Naive B cell (primary cell): ENCODE results near the gene MOV10. TPM values are rescaled to one million over a fixed set of nuclear protein-coding genes. Genes with fewer than 3 reads are reported as not detected.
"Not testable (repeated sequence)": the region's sequence is repeated elsewhere in the genome, so short reads cannot be mapped to it uniquely, and the experiment has no call there.

ENCODE experiments used
- ATAC-seq, 2 donors: fragments of 150-1000 bp; cut with Tn5 transposase; 2 replicates each; pipeline ENCODE4 v1.10.0; 2021; ENCODE audit warnings: low read depth in 2 of 2, mild to moderate bottlenecking in 2 of 2, moderate library complexity in 2 of 2
- DNase-seq: peaks from one replicate; pipeline ENCODE4 v3.0.0; 2022
- H3K27ac Mint-ChIP-seq, 6 donors: one replicate each; pipeline ENCODE4 v1.8.0; 2020 to 2022; ENCODE audit warnings: mild to moderate bottlenecking in 6 of 6, mixed read lengths in 6 of 6, moderate library complexity in 5 of 6, inconsistent platforms in 2 of 6
- H3K27me3 Mint-ChIP-seq, 3 donors: one replicate each; pipeline ENCODE4 v1.8.0; 2021 to 2022; ENCODE audit warnings: mixed read lengths in 3 of 3, mild to moderate bottlenecking in 1 of 3
- H3K36me3 Mint-ChIP-seq, 2 donors: one replicate each; pipeline ENCODE4 v1.8.0; 2020 to 2022; ENCODE audit warnings: mixed read lengths in 2 of 2, inconsistent platforms in 1 of 2, mild to moderate bottlenecking in 1 of 2
- H3K4me1 Mint-ChIP-seq, 3 donors: one replicate each; pipeline ENCODE4 v1.8.0; 2020 to 2022; ENCODE audit warnings: mixed read lengths in 3 of 3, inconsistent platforms in 1 of 3, mild to moderate bottlenecking in 1 of 3, moderate library complexity in 1 of 3
- H3K4me3 Mint-ChIP-seq, 8 donors: one replicate each; pipeline ENCODE4 v1.8.0; 2020 to 2022; ENCODE audit warnings: mild to moderate bottlenecking in 8 of 8, mixed read lengths in 8 of 8, moderate library complexity in 8 of 8, inconsistent platforms in 2 of 8
- H3K9me3 Mint-ChIP-seq, 7 donors: one replicate each; pipeline ENCODE4 v1.8.0; 2020 to 2022; ENCODE audit warnings: mixed read lengths in 7 of 7, mild to moderate bottlenecking in 5 of 7, inconsistent platforms in 2 of 7, moderate library complexity in 1 of 7
- polyA plus RNA-seq, 6 donors: library from polyadenylated mRNA; unstranded; fragments of 300-500 nt; fragmentation: Illumina TruSeq; gene quantifications; one replicate each; pipeline ENCODE4 v1.2.3, GENCODE V29; 2021; ENCODE audit warnings: low read depth in 6 of 6

The MOV10 gene
- polyA plus RNA-seq, 6 donors from 2014 or later: 3.4 to 10.5 (median 9.8) TPM

- H3K9me3 Mint-ChIP-seq: no peaks in the 10 kb centered on the region
- peaks cover 9 to 10% of the 10 kb centered on the region in 2 donors for H3K36me3 Mint-ChIP-seq
- peak overlapping the region in 3 of 6 donors; percentile 26 to 95 (median 77) for H3K27ac Mint-ChIP-seq
- no peak for ATAC-seq
- DNase-seq: no peak
- peaks cover 39 to 53% (median 41%) of the 10 kb centered on the region in 3 donors for H3K4me1 Mint-ChIP-seq
- H3K27me3 Mint-ChIP-seq: no peaks in the 10 kb centered on the region
- peak overlapping the region in 1 of 8 donors; percentile 10 for H3K4me3 Mint-ChIP-seq
Measured at GRCh38 chr1:112638110-112638428, 36.4 kb upstream of the MOV10 start.

GRCh38 chr1:112640437-112640836 is 34.0 kb upstream of the MOV10 start:
- DNase-seq, H3K36me3 Mint-ChIP-seq, H3K4me3 Mint-ChIP-seq, H3K9me3 Mint-ChIP-seq, H3K27me3 Mint-ChIP-seq, ATAC-seq, H3K27ac Mint-ChIP-seq: not testable (repeated sequence)
- H3K4me1 Mint-ChIP-seq: peaks cover 23 to 49% (median 25%) of the 10 kb centered on the region in 3 donors

GRCh38 chr1:112643080-112643479 is 31.4 kb upstream of the MOV10 start:
- H3K9me3 Mint-ChIP-seq: no peaks in the 10 kb centered on the region
- ATAC-seq (no peak), DNase-seq (no peak)
- H3K4me3 Mint-ChIP-seq: no peak overlapping the region
- peak overlapping the region in 2 of 6 donors; percentile 22 to 23 for H3K27ac Mint-ChIP-seq
- H3K27me3 Mint-ChIP-seq: no peaks in the 10 kb centered on the region
- H3K36me3 Mint-ChIP-seq: peaks cover 3 to 10% of the 10 kb centered on the region in 2 donors
- peaks cover 19 to 47% (median 20%) of the 10 kb centered on the region in 3 donors for H3K4me1 Mint-ChIP-seq

- no peaks in the 10 kb centered on the region for H3K27me3 Mint-ChIP-seq
- no peaks in the 10 kb centered on the region for H3K9me3 Mint-ChIP-seq
- ATAC-seq (no peak), DNase-seq (no peak)
- H3K27ac Mint-ChIP-seq: peak overlapping the region in 3 of 6 donors; percentile 44 to 84 (median 62)
- H3K4me3 Mint-ChIP-seq: peak overlapping the region in 1 of 8 donors; percentile 12
- peaks cover 6 to 14% of the 10 kb centered on the region in 2 donors for H3K36me3 Mint-ChIP-seq
- H3K4me1 Mint-ChIP-seq: peaks cover 20 to 46% (median 21%) of the 10 kb centered on the region in 3 donors
Measured at GRCh38 chr1:112646225-112646624, 28.2 kb upstream of the MOV10 start.

- peaks cover 16 to 23% of the 10 kb centered on the region in 2 donors for H3K36me3 Mint-ChIP-seq
- no peak for ATAC-seq
Measured at GRCh38 chr1:112651205-112651604, 23.3 kb upstream of the MOV10 start.

DNA sequence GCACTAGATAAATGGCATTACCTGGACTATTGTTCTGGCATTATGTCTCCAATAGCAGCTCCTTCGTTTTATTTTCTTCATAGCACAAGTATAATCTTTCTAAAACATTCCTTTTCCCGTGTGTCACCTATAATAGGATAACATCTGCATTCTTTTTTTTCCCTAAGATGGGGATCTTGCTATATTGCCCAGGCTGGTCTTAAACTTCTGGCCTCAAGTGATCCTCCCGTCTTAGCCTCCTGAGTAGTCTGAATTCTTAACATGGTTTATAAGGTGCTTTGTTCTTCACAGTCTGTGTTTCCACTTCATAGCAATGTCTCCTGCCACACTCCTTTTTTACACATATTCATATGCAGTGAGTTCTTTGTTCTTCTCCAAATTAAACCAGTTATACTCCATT is 8.6 kb upstream of the MOV10 start:
- Mint-ChIP-seq H3K4me3 (no peak overlapping the region), H3K4me1 (peaks cover 7 to 17% (median 9%) of the 10 kb centered on the region in 3 donors), H3K36me3 (peaks cover 33 to 46% of the 10 kb centered on the region in 2 donors), H3K9me3 (no peaks in the 10 kb centered on the region), H3K27ac (peak overlapping the region in 1 of 6 donors; percentile 74), H3K27me3 (no peaks in the 10 kb centered on the region)
- ATAC-seq: no peak
- DNase-seq: no peak

More at GRCh38 chr1:112651205-112651604, 23.3 kb upstream of the MOV10 start:
- Mint-ChIP-seq H3K4me3 (no peak overlapping the region), H3K27ac (peak overlapping the region in 3 of 6 donors; percentile 11 to 67 (median 56)), H3K9me3 (no peaks in the 10 kb centered on the region), H3K4me1 (peaks cover 8 to 10% (median 9%) of the 10 kb centered on the region in 3 donors), H3K27me3 (no peaks in the 10 kb centered on the region)
- DNase-seq: no peak

DNA sequence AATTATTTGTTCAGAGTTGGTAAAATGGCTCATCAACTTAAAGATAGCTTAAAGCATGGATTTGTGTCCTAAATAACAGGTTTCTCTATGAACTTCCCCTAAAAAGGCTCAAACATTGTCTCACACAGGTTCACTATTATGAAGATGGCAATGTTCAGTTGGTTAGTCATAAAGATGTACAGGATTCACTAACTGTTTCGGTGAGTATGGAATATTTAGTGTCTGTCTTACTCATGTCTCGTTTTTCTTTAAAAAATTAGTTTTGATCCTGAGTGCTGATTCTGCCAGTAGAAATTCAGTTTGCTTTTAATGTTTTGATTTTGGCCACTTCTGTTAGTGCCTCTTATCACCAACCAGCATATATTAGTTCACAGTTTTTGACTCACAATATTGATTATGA is 7.5 kb upstream of the MOV10 start:
- H3K27me3 Mint-ChIP-seq: no peaks in the 10 kb centered on the region
- peak overlapping the region in 1 of 6 donors; percentile 80 for H3K27ac Mint-ChIP-seq
- H3K36me3 Mint-ChIP-seq: peaks cover 33 to 48% of the 10 kb centered on the region in 2 donors
- no peaks in the 10 kb centered on the region for H3K9me3 Mint-ChIP-seq
- DNase-seq: no peak
- peaks cover 7 to 17% (median 9%) of the 10 kb centered on the region in 3 donors for H3K4me1 Mint-ChIP-seq
- no peak for ATAC-seq
- H3K4me3 Mint-ChIP-seq: no peak overlapping the region

- H3K27me3 Mint-ChIP-seq: no peaks in the 10 kb centered on the region
- H3K4me3 Mint-ChIP-seq: no peak overlapping the region
- ATAC-seq: no peak
- peaks cover 28 to 47% (median 33%) of the 10 kb centered on the region in 3 donors for H3K4me1 Mint-ChIP-seq
- peaks cover 21 to 32% of the 10 kb centered on the region in 2 donors for H3K36me3 Mint-ChIP-seq
- no peaks in the 10 kb centered on the region for H3K9me3 Mint-ChIP-seq
- DNase-seq: no peak
- H3K27ac Mint-ChIP-seq: peak overlapping the region in 3 of 6 donors; percentile 12 to 91 (median 81)
Measured at GRCh38 chr1:112672009-112672408, 2.5 kb upstream of the MOV10 start.

DNA sequence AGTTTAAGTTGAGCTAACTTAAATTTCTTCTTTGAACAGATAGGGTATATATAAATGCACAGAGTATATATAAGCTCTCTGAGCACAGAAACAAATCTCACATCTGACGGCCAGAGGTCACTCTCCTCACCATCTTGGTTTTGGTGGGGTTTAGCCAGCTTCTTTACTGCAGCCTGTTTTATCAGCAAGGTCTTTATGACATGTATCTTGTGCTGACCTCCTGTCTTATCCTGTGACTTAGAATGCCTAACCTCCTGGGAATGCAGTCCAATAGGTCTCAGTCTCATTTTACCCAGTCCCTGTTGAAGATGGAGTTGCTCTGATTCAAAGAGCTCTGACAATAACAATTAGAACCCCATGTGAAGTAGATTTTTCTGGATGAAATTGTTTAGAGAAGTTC is 1.6 kb upstream of the MOV10 start:
- Mint-ChIP-seq H3K36me3 (peaks cover 17 to 24% of the 10 kb centered on the region in 2 donors), H3K27ac (peak overlapping the region in 3 of 6 donors; percentile 54 to 91 (median 65)), H3K4me3 (peak overlapping the region in 3 of 8 donors; percentile 4 to 84 (median 53)), H3K27me3 (no peaks in the 10 kb centered on the region), H3K4me1 (peaks cover 28 to 53% (median 33%) of the 10 kb centered on the region in 3 donors), H3K9me3 (no peaks in the 10 kb centered on the region)
- DNase-seq: no peak
- no peak for ATAC-seq

DNA sequence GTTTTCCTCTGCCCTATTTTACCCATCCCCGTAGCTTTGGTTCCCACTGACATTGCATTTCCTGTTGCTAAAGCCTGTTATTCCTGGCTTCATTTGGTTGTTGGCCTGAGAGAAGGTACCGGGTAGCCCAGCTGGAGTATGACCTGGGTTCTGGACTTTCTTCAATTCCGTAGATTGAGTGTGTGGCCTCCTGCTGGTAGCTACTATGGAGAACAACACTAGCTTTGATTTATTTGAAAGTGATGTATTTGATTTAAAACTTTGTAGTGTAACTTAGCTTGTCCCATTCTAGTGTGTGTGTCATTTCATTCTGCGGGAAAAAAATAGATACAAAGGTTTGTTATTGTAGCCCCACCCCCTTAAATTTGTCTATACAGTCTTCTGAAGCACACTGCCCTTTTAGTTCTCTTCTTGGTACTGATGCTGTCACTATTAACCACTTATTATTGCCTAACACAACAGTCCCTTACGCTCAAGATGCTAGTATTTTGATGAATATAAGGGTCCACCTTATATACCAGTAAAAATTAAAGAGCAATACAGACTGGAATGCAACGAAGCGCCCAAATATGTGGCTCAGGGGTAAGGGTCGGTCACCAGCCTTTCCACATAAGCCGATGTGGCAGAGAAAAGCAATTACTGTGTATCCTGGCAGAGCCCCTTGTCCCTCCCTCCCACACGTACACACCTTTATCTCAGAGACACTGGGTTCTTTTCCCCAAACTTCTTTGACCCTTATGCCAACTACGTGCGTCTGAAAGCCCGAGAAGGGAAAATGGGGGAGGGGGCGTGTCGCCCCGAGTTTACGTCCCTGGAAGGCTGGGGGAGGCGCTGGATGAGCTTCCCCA is 643 bp upstream of the MOV10 start:
- no peaks in the 10 kb centered on the region for H3K27me3 Mint-ChIP-seq
- H3K4me3 Mint-ChIP-seq: peak overlapping the region; percentile 84 to 99 (median 94)
- peak; percentile 13 for DNase-seq
- peaks cover 24 to 50% (median 29%) of the 10 kb centered on the region in 3 donors for H3K4me1 Mint-ChIP-seq
- H3K36me3 Mint-ChIP-seq: peaks cover 17 to 22% of the 10 kb centered on the region in 2 donors
- H3K27ac Mint-ChIP-seq: peak overlapping the region; percentile 30 to 94 (median 87)
- H3K9me3 Mint-ChIP-seq: no peaks in the 10 kb centered on the region
- ATAC-seq: peak; percentile 29 to 31

DNA sequence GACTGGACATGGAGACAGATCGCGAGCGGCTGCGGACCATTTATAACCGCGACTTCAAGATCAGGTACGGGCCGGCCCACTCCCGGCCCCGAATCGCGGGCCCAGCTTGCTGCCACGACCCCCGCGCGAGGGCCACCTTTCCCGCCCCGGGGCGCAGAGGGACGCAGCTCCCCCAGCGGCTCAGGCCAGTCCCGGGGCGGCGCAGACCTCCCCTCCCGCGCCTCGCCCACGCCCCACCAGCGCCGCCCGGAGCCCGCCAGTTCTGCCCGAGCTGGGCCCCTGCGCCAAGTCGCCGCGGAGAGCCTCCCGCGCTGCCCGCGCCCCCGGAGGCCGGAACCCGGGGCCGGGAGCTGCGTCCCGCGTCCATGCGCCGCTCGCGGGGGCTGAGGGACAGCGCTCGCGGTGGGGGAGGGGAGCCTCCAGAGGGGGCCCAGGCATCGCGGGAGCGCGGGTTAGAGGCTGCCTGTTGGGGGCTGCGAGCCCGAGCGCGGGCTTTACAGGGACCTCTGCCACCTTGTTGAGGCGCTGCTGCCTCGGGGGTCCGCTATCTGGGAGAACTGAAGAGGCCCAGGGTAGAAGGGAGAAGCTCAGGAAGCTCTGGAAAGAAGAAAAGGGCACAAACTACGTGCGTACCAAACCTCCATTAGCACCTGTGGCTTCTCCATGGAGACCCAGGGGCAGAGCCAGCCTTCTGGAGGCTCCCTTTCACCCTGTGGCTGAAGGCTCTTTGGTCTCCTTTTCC is 698 bp downstream of the MOV10 start:
- H3K27me3 Mint-ChIP-seq: no peaks in the 10 kb centered on the region
- H3K4me3 Mint-ChIP-seq: peak overlapping the region; percentile 84 to 99 (median 94)
- peaks cover 24 to 44% (median 29%) of the 10 kb centered on the region in 3 donors for H3K4me1 Mint-ChIP-seq
- DNase-seq: peak; percentile 46
- ATAC-seq: peak; percentile 42 to 48
- no peaks in the 10 kb centered on the region for H3K9me3 Mint-ChIP-seq
- H3K36me3 Mint-ChIP-seq: peaks cover 7 to 15% of the 10 kb centered on the region in 2 donors
- H3K27ac Mint-ChIP-seq: peak overlapping the region; percentile 67 to 94 (median 91)

GRCh38 chr1:112675728-112676381 is 1.4 kb downstream of the MOV10 start:
- Mint-ChIP-seq H3K4me1 (peaks cover 24 to 44% (median 29%) of the 10 kb centered on the region in 3 donors), H3K36me3 (peaks cover 7 to 9% of the 10 kb centered on the region in 2 donors), H3K27me3 (no peaks in the 10 kb centered on the region), H3K9me3 (no peaks in the 10 kb centered on the region), H3K27ac (peak overlapping the region; percentile 19 to 92 (median 67)), H3K4me3 (peak overlapping the region; percentile 71 to 97 (median 86))
- DNase-seq (no peak), ATAC-seq (no peak)

DNA sequence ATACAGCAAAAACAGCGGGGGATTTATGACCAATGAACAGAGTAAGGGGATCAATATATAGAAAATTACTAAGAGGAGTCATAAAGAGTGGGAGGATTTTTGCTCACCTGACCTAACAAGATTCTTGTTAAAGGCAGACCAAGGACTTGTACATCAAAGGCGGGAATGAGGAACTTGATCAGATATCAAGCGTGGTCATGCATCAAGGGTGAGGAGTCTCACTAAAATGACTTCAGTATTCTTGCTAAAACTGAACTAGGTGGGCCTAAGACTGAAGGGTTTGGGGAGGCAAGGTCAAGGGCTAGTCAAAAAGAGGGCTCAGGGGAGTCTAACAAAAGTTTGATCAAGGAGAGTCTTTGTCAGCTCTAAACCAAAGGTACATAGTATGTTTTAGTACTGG is 2.1 kb downstream of the MOV10 start:
- DNase-seq (peak; percentile 44), ATAC-seq (peak; percentile 63 to 72)
- Mint-ChIP-seq H3K9me3 (no peaks in the 10 kb centered on the region), H3K36me3 (peaks cover 2 to 3% of the 10 kb centered on the region in 2 donors), H3K4me1 (peaks cover 24 to 44% (median 29%) of the 10 kb centered on the region in 3 donors), H3K27ac (peak overlapping the region in 3 of 6 donors; percentile 3 to 41 (median 26)), H3K4me3 (peak overlapping the region; percentile 62 to 97 (median 82)), H3K27me3 (no peaks in the 10 kb centered on the region)
